Central memory CD8-positive, alpha-beta T cell (primary cell): ENCODE measurements around the gene CALCB.
"Not testable (repeated sequence)": the region's sequence is repeated elsewhere in the genome, so short reads cannot be mapped to it uniquely, and the experiment has no call there.

Experiments
- ATAC-seq: fragments of 150-1000 bp; cut with Tn5 transposase; replicated peaks from 2 replicates; pipeline ENCODE4 v1.10.0; 2022; ENCODE audit warnings: mild to moderate bottlenecking, moderate FRiP score, moderate number of reproducible peaks; ENCODE audit not compliant: poor library complexity, severe bottlenecking; ENCODE audit errors: extremely low read depth
- DNase-seq, 2 donors: peaks; one replicate each; pipeline ENCODE4 v3.0.0; 2021; ENCODE audit warnings: low spot score in 2 of 2
- H3K27ac Mint-ChIP-seq: one replicate; pipeline ENCODE4 v1.8.0; 2022; ENCODE audit warnings: low read depth, mild to moderate bottlenecking, moderate library complexity, mixed read lengths
- H3K27me3 Mint-ChIP-seq: one replicate; pipeline ENCODE4 v1.8.0; 2022; ENCODE audit warnings: mixed read lengths
- H3K36me3 Mint-ChIP-seq: one replicate; pipeline ENCODE4 v1.8.0; 2022; ENCODE audit warnings: mild to moderate bottlenecking, moderate library complexity, mixed read lengths; ENCODE audit not compliant: insufficient read depth
- H3K4me1 Mint-ChIP-seq: one replicate; pipeline ENCODE4 v1.8.0; 2022; ENCODE audit warnings: mixed read lengths
- H3K4me3 Mint-ChIP-seq: one replicate; pipeline ENCODE4 v1.8.0; 2022; ENCODE audit warnings: mild to moderate bottlenecking, moderate library complexity, mixed read lengths
- H3K9me3 Mint-ChIP-seq: one replicate; pipeline ENCODE4 v1.8.0; 2022; ENCODE audit warnings: mixed read lengths

The CALCB gene

DNA sequence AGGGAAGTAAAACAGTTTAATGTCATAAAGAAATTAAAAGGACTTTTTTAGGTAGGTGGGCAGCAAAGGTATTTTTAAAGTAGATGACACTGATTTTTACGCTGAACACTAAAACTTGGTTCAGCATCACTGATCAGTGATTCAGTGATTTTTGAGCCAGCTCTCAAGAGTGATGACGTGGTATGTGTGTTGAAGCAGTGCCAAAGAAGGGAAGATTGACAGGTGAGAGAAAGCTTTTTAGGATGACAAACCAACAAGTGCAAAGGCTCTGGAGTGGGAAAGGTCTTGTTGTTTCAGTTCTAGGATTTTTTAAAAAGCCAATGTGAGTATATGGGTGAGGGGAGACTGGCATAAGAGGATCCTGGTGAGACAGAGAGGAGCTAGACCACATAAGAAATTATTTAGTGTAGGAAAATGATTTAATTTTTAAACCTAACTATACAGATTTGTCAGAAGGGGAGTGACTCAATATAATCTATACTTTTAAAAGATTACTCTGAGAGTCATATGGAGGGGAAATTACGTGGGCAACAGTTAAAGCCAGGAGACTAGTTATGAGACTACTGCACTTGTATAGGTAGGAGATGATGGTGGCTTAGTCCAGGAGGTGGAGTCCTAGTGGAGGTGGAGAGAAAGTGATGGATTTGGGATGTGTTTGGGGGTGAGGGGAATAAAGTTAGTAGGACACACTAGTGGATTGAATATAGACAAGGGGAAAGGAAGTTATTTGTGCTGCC lies 17.6 kb upstream of the CALCB start:
- Mint-ChIP-seq H3K27ac (no peak overlapping the region), H3K9me3 (no peaks in the 10 kb centered on the region), H3K4me3 (no peak overlapping the region), H3K36me3 (peaks cover 1% of the 10 kb centered on the region), H3K4me1 (no peaks in the 10 kb centered on the region), H3K27me3 (peaks cover 39% of the 10 kb centered on the region)
- ATAC-seq (no peak), DNase-seq (no peak)

- Mint-ChIP-seq H3K4me1 (no peaks in the 10 kb centered on the region), H3K36me3 (peaks cover 1% of the 10 kb centered on the region), H3K4me3 (no peak overlapping the region), H3K9me3 (no peaks in the 10 kb centered on the region), H3K27ac (no peak overlapping the region), H3K27me3 (peaks cover 39% of the 10 kb centered on the region)
- no peak for DNase-seq
- ATAC-seq = no peak
Measured at GRCh38 chr11:15057329-15057728, 16.1 kb upstream of the CALCB start.

- ATAC-seq (no peak), DNase-seq (no peak)
- Mint-ChIP-seq H3K9me3 (no peaks in the 10 kb centered on the region), H3K4me1 (no peaks in the 10 kb centered on the region), H3K4me3 (no peak overlapping the region), H3K27ac (no peak overlapping the region), H3K27me3 (peaks cover 41% of the 10 kb centered on the region), H3K36me3 (peaks cover 1% of the 10 kb centered on the region)
Measured at GRCh38 chr11:15059132-15059915, 14.1 kb upstream of the CALCB start.

GRCh38 chr11:15062599-15062998 lies 10.8 kb upstream of the CALCB start:
- ATAC-seq (no peak), DNase-seq (no peak)
- Mint-ChIP-seq H3K27me3 (peaks cover 58% of the 10 kb centered on the region), H3K4me3 (no peak overlapping the region), H3K27ac (no peak overlapping the region), H3K36me3 (no peaks in the 10 kb centered on the region), H3K4me1 (no peaks in the 10 kb centered on the region), H3K9me3 (no peaks in the 10 kb centered on the region)

DNA sequence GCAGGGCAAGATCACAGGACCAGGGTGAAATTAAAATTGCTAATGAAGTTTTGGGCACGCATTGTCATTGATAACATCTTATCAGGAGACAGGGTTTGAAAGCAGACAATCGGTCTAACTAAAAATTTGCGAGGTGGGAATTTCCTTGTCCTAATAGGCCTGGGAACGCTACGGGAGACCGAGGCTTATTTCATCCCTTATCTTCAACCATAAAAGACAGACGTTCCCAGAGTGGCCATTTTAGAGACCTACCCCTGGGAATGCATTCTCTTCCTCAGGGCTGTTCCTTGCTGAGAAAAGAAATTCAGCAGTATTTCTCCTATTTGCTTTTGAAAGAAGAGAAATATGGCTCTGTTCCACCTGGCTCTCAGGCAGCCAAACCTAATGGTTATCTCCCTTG lies 3.6 kb upstream of the CALCB start:
- DNase-seq, H3K4me3 Mint-ChIP-seq, H3K36me3 Mint-ChIP-seq, H3K9me3 Mint-ChIP-seq, ATAC-seq, H3K4me1 Mint-ChIP-seq, H3K27ac Mint-ChIP-seq: not testable (repeated sequence)
- peaks cover 83% of the 10 kb centered on the region for H3K27me3 Mint-ChIP-seq

DNA sequence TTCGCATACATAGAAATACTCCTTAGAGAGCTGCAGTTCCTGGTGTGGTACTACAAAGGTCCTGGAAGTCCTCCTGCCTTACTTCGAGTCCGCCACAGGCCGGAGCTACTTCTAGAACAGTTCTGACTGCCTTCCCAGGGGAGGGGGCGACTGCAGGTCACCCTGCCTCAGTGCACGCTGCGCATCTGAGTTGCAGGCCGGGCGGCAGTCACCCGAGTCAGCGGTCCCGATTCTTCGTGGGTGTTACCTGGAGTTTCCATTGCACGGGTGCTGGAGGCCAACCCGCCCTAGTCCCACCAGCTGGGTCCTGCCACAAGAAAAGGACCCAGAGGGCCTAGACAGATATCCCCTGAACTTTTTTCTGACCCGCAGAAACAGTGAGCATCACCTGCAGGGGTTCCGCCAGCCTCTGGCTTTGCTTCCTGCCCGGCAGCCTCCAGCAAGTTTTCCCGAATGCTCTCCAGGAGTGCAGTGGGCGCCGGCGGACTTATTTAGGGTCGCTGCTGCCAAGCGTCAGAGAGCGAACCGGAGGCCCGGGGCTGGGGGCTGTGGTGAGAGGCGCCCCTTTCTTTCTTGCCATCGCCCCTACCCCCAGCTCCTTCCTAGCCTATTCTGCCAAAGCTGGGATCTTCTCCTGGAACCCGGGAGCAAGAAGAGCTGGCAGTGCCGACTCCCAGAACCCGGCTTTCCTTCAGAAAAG lies 1.7 kb upstream of the CALCB start:
- DNase-seq = no peak
- H3K27me3 Mint-ChIP-seq = peaks cover 64% of the 10 kb centered on the region
- peaks cover 7% of the 10 kb centered on the region for H3K9me3 Mint-ChIP-seq
- peaks cover 3% of the 10 kb centered on the region for H3K36me3 Mint-ChIP-seq
- H3K4me3 Mint-ChIP-seq = no peak overlapping the region
- H3K27ac Mint-ChIP-seq = no peak overlapping the region
- peaks cover 10% of the 10 kb centered on the region for H3K4me1 Mint-ChIP-seq
- no peak for ATAC-seq

GRCh38 chr11:15072551-15073143 lies 746 bp upstream of the CALCB start:
- Mint-ChIP-seq H3K27ac (no peak overlapping the region), H3K4me1 (peaks cover 10% of the 10 kb centered on the region), H3K4me3 (peak overlapping the region; percentile 21), H3K9me3 (peaks cover 7% of the 10 kb centered on the region), H3K27me3 (peaks cover 57% of the 10 kb centered on the region), H3K36me3 (peaks cover 3% of the 10 kb centered on the region)
- no peak for DNase-seq
- ATAC-seq = no peak

DNA sequence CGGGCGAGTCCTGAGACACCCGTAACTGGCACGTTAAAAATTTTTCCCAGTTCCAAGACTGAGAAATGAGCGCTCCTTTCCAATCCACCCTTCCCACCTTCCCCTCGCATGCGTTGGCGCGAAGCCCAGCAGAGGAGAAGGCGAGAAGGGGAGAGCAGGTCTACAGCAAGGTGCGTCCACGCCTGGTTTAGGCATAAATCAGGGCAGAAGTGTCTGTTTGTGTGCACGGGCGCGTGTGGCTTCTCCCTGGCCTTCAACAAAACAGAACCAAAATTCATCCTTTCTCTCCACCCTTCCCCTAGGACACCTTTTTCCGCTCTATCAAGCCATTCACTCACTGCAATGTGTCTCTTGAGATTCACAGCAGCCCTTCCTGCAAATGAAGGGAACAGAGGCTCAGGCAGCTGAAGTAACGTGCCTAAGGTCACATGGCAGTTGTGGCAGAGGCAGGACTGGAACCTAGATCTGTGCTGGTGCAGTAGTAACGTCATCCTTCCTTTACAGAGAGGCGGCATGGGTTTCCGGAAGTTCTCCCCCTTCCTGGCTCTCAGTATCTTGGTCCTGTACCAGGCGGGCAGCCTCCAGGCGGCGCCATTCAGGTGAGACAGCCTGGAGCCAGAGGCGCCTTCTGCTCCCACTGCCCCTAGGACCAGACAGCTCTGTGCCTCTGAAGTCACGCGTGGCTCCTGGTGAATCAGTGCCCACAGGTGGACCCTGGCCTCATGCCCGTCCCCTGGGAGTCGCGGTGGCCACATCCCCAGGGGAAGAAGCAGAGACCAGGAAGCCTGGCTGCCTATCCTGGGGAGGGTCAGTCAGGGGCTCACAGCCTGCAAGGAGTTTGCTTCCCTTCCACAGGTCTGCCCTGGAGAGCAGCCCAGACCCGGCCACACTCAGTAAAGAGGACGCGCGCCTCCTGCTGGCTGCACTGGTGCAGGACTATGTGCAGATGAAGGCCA lies 1.1 kb downstream of the CALCB start:
- peaks cover 40% of the 10 kb centered on the region for H3K27me3 Mint-ChIP-seq
- peak overlapping the region; percentile 72 for H3K4me3 Mint-ChIP-seq
- ATAC-seq (peak; percentile 90), DNase-seq (peak; percentile 66 to 70)
- peaks cover 10% of the 10 kb centered on the region for H3K4me1 Mint-ChIP-seq
- peaks cover 3% of the 10 kb centered on the region for H3K36me3 Mint-ChIP-seq
- H3K27ac Mint-ChIP-seq = no peak overlapping the region
- no peaks in the 10 kb centered on the region for H3K9me3 Mint-ChIP-seq

- H3K27me3 Mint-ChIP-seq = peaks cover 40% of the 10 kb centered on the region
- peaks cover 10% of the 10 kb centered on the region for H3K4me1 Mint-ChIP-seq
- no peaks in the 10 kb centered on the region for H3K9me3 Mint-ChIP-seq
- peaks cover 3% of the 10 kb centered on the region for H3K36me3 Mint-ChIP-seq
- ATAC-seq (no peak), DNase-seq (no peak)
- peak overlapping the region; percentile 72 for H3K4me3 Mint-ChIP-seq
- no peak overlapping the region for H3K27ac Mint-ChIP-seq
Measured at GRCh38 chr11:15075162-15075526, 1.8 kb downstream of the CALCB start.

- no peak overlapping the region for H3K27ac Mint-ChIP-seq
- H3K4me1 Mint-ChIP-seq = no peaks in the 10 kb centered on the region
- H3K9me3 Mint-ChIP-seq = no peaks in the 10 kb centered on the region
- H3K27me3 Mint-ChIP-seq = peaks cover 74% of the 10 kb centered on the region
- DNase-seq (no peak), ATAC-seq (no peak)
- H3K4me3 Mint-ChIP-seq = no peak overlapping the region
- H3K36me3 Mint-ChIP-seq = no peaks in the 10 kb centered on the region
Measured at GRCh38 chr11:15091175-15091574, 17.8 kb downstream of the CALCB start.

DNA sequence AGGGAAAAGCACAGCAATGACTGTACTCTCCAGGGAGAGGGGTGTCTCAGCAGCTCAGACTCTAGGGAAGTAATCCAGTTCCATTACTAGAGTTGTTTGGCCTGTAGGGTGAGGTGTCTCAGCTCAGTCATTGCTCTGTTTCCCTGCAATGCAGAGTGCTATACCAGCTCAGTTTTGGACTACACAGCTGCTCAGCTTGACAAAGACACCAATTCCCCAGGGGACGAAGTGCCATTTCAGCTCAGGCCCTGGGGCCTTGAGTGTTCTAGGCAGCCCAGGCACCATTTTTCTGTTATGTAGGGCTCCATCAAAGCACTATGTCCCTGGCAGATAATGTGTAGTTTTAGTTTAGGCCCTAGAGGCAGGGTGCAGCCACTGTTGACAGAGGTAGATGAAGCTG lies 18.2 kb downstream of the CALCB start:
- Mint-ChIP-seq H3K9me3 (no peaks in the 10 kb centered on the region), H3K27me3 (peaks cover 74% of the 10 kb centered on the region), H3K27ac (no peak overlapping the region), H3K4me3 (no peak overlapping the region), H3K4me1 (no peaks in the 10 kb centered on the region), H3K36me3 (no peaks in the 10 kb centered on the region)
- ATAC-seq (no peak), DNase-seq (no peak)

- Mint-ChIP-seq H3K4me1 (no peaks in the 10 kb centered on the region), H3K9me3 (no peaks in the 10 kb centered on the region)
- no peak for DNase-seq
Measured at GRCh38 chr11:15093432-15093831, 20.0 kb downstream of the CALCB start.

More at GRCh38 chr11:15093432-15093831, 20.0 kb downstream of the CALCB start:
- ATAC-seq = no peak
- Mint-ChIP-seq H3K36me3 (no peaks in the 10 kb centered on the region), H3K4me3 (no peak overlapping the region), H3K27me3 (peaks cover 74% of the 10 kb centered on the region), H3K27ac (no peak overlapping the region)
